Hepatocyte (in vitro differentiated cells): ENCODE results near the gene NUBP2. TPM values are rescaled to one million over a fixed set of nuclear protein-coding genes. Genes with fewer than 3 reads are reported as not detected.

Experiments
- DNase-seq: peaks from one replicate; pipeline ENCODE4 v3.0.0-alpha.2; 2016; ENCODE audit warnings: low spot score
- H2AFZ ChIP-seq: fragments of 200-600 bp; sonication (generic); 2 replicates; pipeline ENCODE4 v1.6.0; 2016; ENCODE audit warnings: antibody characterized with exemption, mild to moderate bottlenecking
- H3K27ac ChIP-seq: fragments of 200-600 bp; sonication (generic); 2 replicates; pipeline ENCODE4 v1.5.1; 2016; ENCODE audit warnings: mild to moderate bottlenecking
- H3K27me3 ChIP-seq: fragments of 200-600 bp; sonication (generic); 2 replicates; pipeline ENCODE4 v1.6.1; 2016
- H3K36me3 ChIP-seq: fragments of 200-600 bp; sonication (generic); replicated peaks from 2 replicates; pipeline ENCODE4 v1.5.1; 2016; ENCODE audit warnings: low read depth; ENCODE audit not compliant: insufficient read depth
- H3K4me1 ChIP-seq: fragments of 200-600 bp; sonication (generic); 2 replicates; pipeline ENCODE4 v1.5.1; 2016; ENCODE audit warnings: mild to moderate bottlenecking, moderate library complexity; ENCODE audit not compliant: insufficient read depth
- H3K4me2 ChIP-seq: fragments of 200-600 bp; sonication (generic); 2 replicates; pipeline ENCODE4 v1.6.0; 2016
- H3K4me3 ChIP-seq: fragments of 200-600 bp; sonication (generic); 2 replicates; pipeline ENCODE4 v1.5.1; 2016; ENCODE audit warnings: mild to moderate bottlenecking
- H3K79me2 ChIP-seq: fragments of 200-600 bp; sonication (generic); 2 replicates; pipeline ENCODE4 v1.6.0; 2017; ENCODE audit warnings: mild to moderate bottlenecking
- H3K9me2 ChIP-seq: fragments of 200-600 bp; sonication (generic); replicated peaks from 2 replicates; pipeline ENCODE4 v1.6.0; 2017; ENCODE audit warnings: mild to moderate bottlenecking; ENCODE audit not compliant: insufficient read depth
- H3K9me3 ChIP-seq: fragments of 200-600 bp; sonication (generic); 2 replicates; pipeline ENCODE4 v1.5.1; 2016; ENCODE audit warnings: low read depth, mild to moderate bottlenecking
- H4K20me1 ChIP-seq: fragments of 200-600 bp; sonication (generic); 2 replicates; pipeline ENCODE4 v1.6.0; 2016; ENCODE audit warnings: mild to moderate bottlenecking; ENCODE audit not compliant: insufficient read depth, poor library complexity, severe bottlenecking
- EZH2 ChIP-seq: fragments of 200-600 bp; sonication (generic); IDR thresholded peaks from 2 replicates; pipeline ENCODE4 v1.6.1; 2016; ENCODE audit warnings: antibody characterized with exemption, mild to moderate bottlenecking, borderline replicate concordance
- EZH2phosphoT487 ChIP-seq: fragments of 200-600 bp; sonication (generic); IDR thresholded peaks from one replicate; pipeline ENCODE4 v1.6.1; 2018; ENCODE audit warnings: antibody characterized with exemption, mild to moderate bottlenecking, low read depth, moderate library complexity; ENCODE audit not compliant: unreplicated experiment, severe bottlenecking
- WGBS: methylation state at CpG from one replicate; pipeline ENCODE4 v1.1.6; 2016; ENCODE audit warnings: low lambda C conversion rate; ENCODE audit errors: missing lambda C conversion rate; 5-methylcytosine and 5-hydroxymethylcytosine counted together
- polyA plus RNA-seq: library from polyadenylated mRNA; unstranded; fragments of >200 nt; fragmentation: Nextera tagmentation; extraction: Ambion mirVana; gene quantifications from 2 replicates; pipeline ENCODE4 v1.2.1, GENCODE V29; 2016
- total RNA-seq: library from RNA; depleted of rRNA; stranded (reverse); fragments of >200 nt; gene quantifications from 2 replicates; pipeline ENCODE4 v1.2.3, GENCODE V29; 2014
- TF ChIP-seq, protein P1 (sequence below): fragments of 200-600 bp; sonication (generic); IDR thresholded peaks from 2 replicates; pipeline ENCODE4 v1.5.1; 2016; ENCODE audit warnings: antibody characterized with exemption, mild to moderate bottlenecking; ENCODE audit not compliant: poor library complexity

NUBP2 gene
- total and polyA plus RNA-seq, 2 experiments from 2014 or later = 85.4 to 101 TPM

DNA sequence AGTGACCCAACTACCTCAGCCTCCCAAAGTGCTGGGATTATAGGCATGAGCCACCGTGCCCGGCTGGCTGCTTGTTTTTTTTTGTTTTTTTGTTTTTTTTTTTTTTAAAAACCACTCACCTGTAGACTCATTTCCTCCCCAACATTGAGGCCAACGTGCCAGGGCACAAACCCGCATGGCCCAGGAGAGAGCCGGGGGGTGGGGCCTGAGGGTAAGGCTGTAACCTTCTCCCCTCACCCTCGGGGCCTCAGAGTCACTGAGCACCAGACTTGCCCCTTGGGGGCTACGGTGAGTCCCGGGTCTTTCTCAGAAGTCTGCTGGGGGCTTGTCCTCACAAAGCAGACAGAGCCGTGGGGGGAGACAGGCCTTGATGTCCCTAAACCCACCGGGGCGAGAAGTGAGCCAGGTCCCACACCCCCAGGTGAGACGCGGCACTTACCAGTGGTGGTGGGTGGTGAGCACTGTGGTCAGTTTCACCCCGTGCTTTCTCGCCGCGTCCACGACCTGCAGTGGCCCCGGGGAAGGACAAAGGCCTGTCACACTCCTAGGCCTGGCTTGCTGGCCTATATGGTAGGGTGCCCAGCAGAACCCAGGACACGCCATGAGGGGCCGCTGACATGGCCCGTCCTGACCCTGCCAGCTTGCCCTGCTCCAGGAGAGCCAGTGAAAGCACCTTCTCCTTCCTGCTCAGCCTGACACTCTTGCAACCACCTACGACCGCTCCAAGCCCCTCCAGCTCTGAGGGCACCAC lies 39.3 kb downstream of the NUBP2 start:
- Histone ChIP-seq H4K20me1 (no peaks in the 10 kb centered on the region), H3K4me3 (no peak overlapping the region), H3K9me2 (no peaks in the 10 kb centered on the region), H3K4me2 (no peak overlapping the region), H3K79me2 (peaks cover 32% of the 10 kb centered on the region), H3K27ac (no peak overlapping the region), H3K9me3 (no peaks in the 10 kb centered on the region), H2AFZ (no peak overlapping the region), H3K36me3 (no peaks in the 10 kb centered on the region), H3K4me1 (peaks cover 5% of the 10 kb centered on the region), H3K27me3 (no peaks in the 10 kb centered on the region)
- no peak for DNase-seq
- 97% methylated on average over 24 of the region's 24 CpGs for WGBS
- TF ChIP-seq EZH2 (no peak), EZH2phosphoT487 (no peak)
- TF ChIP-seq, protein P1, sequence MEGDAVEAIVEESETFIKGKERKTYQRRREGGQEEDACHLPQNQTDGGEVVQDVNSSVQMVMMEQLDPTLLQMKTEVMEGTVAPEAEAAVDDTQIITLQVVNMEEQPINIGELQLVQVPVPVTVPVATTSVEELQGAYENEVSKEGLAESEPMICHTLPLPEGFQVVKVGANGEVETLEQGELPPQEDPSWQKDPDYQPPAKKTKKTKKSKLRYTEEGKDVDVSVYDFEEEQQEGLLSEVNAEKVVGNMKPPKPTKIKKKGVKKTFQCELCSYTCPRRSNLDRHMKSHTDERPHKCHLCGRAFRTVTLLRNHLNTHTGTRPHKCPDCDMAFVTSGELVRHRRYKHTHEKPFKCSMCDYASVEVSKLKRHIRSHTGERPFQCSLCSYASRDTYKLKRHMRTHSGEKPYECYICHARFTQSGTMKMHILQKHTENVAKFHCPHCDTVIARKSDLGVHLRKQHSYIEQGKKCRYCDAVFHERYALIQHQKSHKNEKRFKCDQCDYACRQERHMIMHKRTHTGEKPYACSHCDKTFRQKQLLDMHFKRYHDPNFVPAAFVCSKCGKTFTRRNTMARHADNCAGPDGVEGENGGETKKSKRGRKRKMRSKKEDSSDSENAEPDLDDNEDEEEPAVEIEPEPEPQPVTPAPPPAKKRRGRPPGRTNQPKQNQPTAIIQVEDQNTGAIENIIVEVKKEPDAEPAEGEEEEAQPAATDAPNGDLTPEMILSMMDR = no peak

DNA sequence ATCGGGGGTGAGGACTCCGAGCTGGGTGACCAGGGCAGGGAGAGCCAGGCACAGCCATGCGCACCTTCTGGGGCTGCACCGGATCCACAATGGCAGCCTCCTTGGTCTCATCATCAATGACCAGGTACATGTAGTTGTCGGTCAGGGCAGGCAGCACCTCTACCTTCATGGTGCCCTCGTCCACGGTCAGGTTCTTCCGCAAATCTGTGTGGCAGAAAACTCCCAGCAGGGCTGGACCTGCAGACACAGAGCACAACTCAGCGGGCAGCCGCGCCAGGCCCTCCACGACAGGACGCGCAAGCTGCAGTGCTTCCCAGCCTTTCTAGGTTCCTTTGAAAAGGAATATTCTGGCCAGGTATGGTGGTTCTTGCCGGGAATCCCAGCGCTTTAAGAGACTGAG lies 40.0 kb downstream of the NUBP2 start:
- Histone ChIP-seq H3K36me3 (no peaks in the 10 kb centered on the region), H3K4me3 (no peak overlapping the region), H3K4me1 (peaks cover 5% of the 10 kb centered on the region), H3K27me3 (no peaks in the 10 kb centered on the region), H4K20me1 (no peaks in the 10 kb centered on the region), H3K4me2 (no peak overlapping the region), H3K27ac (no peak overlapping the region), H3K9me2 (no peaks in the 10 kb centered on the region), H2AFZ (no peak overlapping the region), H3K79me2 (peaks cover 39% of the 10 kb centered on the region), H3K9me3 (no peaks in the 10 kb centered on the region)
- no peak for DNase-seq
- TF ChIP-seq EZH2phosphoT487 (no peak), EZH2 (no peak)
- TF ChIP-seq, protein P1 = no peak
- WGBS = 95% methylated on average over 16 of the region's 16 CpGs

DNA sequence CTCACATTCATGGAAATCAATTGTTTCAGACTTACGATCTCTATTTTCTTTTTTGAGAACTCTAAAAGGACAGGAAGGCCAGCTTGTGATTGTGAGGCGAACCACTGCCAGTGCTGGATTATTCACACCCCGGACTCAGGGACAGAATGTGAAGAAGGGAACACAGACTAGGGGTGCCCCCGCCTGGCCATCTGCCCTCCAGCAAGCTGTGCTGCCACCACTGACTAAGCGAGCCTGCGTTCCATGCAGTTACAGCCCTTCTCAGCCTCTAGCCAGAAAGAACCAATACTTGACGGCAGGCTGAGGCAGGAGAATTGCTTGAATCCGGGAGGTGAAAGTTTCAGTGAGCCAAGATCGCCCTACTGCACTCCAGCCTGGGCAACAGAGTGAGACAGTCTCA lies 41.1 kb downstream of the NUBP2 start:
- H3K4me3 ChIP-seq = no peak overlapping the region
- peaks cover 5% of the 10 kb centered on the region for H3K4me1 ChIP-seq
- TF ChIP-seq, protein P1 = peak; percentile 33
- TF ChIP-seq EZH2phosphoT487 = no peak
- no peak overlapping the region for H3K27ac ChIP-seq
- no peaks in the 10 kb centered on the region for H3K36me3 ChIP-seq
- no peaks in the 10 kb centered on the region for H3K9me2 ChIP-seq
- no peaks in the 10 kb centered on the region for H3K9me3 ChIP-seq
- no peaks in the 10 kb centered on the region for H4K20me1 ChIP-seq
- WGBS = 65% methylated on average over 9 of the region's 9 CpGs
- H3K79me2 ChIP-seq = peaks cover 48% of the 10 kb centered on the region
- peak; percentile 64 for DNase-seq
- no peaks in the 10 kb centered on the region for H3K27me3 ChIP-seq
- H2AFZ ChIP-seq = no peak overlapping the region
- no peak overlapping the region for H3K4me2 ChIP-seq
